ENCODE data around the gene HENMT1.
A peak's percentile ranks its signal among the peaks of the same experiment; 100 is the strongest.

DNA sequence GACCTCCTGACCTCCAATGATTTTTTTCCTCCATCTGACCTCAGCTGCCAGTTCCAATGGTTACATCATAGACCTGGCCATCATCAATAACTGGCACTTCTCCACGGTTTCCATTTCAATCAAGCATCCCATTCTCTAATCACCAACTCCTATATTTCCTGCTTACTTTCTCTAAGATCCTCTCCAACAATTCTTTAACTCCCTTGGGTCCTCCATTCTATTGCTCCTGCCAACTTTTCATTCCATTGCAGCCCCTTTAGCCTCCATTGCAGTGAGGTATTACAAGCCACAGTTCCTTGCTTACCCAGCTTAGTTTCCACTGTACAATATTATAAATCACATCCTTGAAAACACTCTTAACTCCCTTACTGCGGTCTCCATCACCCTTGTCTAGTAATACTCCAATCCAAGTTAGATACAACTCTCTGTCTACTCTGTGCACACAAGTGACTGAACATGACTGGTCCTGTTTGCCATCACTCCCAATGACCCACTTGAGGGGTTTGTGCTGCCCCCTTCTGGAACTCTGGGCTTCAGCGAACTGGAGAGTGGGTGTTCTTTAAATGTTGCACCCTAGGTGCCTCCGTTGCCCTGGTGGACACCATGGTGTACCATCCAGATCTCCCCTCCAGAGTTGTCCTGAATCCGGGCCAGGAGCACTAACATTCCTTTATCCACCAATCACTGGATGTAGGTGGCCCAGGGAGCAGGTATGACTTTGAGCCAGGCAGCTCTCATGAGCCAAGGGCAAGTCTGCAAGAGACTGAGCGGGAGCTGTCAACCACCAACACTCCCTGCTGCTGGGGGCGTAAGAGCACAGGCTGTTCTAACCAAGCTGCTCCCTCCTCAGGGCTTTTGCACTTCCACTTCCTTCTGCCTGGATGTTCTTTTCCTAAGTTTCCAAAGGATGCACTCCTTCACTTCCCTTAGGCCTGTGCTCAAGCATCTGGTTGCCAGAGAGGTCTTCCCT lies 48.1 kb upstream of the HENMT1 start:
- TF ChIP-seq EZH2 (IDR thresholded peaks at IDR 0.05) (no peak), EZH2phosphoT487 (IDR thresholded peaks at IDR 0.05) (no peak)
- TF ChIP-seq, protein P1, sequence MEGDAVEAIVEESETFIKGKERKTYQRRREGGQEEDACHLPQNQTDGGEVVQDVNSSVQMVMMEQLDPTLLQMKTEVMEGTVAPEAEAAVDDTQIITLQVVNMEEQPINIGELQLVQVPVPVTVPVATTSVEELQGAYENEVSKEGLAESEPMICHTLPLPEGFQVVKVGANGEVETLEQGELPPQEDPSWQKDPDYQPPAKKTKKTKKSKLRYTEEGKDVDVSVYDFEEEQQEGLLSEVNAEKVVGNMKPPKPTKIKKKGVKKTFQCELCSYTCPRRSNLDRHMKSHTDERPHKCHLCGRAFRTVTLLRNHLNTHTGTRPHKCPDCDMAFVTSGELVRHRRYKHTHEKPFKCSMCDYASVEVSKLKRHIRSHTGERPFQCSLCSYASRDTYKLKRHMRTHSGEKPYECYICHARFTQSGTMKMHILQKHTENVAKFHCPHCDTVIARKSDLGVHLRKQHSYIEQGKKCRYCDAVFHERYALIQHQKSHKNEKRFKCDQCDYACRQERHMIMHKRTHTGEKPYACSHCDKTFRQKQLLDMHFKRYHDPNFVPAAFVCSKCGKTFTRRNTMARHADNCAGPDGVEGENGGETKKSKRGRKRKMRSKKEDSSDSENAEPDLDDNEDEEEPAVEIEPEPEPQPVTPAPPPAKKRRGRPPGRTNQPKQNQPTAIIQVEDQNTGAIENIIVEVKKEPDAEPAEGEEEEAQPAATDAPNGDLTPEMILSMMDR (IDR thresholded peaks at IDR 0.05) = peak; percentile 55

All from neural progenitor cell (in vitro differentiated cells).